ENCODE measurements around the gene TTC9B. TPM values are rescaled to one million over a fixed set of nuclear protein-coding genes. Genes with fewer than 3 reads are reported as not detected.

The TTC9B gene
- total and polyA plus RNA-seq, 2 of the 4 experiments (the other 2 are of a cell fraction): not detected

- Histone ChIP-seq H3K4me1 (ENCODE audit: control insufficient read depth, insufficient read depth, low read length) (no peaks in the 10 kb centered on the region), H3K79me1 (ENCODE audit: low read depth in 1 of 2, low read length in 2 of 2) (no peaks in the 10 kb centered on the region), H2BK20ac (ENCODE audit: low read depth, low read length) (no peak overlapping the region), H4K8ac (ENCODE audit: low read depth in 2 of 2, low read length in 2 of 2) (no peak overlapping the region), H2BK15ac (ENCODE audit: low read depth, low read length) (no peak overlapping the region), H3K56ac (ENCODE audit: extremely low read depth, insufficient read depth, low read length) (no peak overlapping the region), H3K36me3 (ENCODE audit: control insufficient read depth, insufficient read depth, low read length) (peaks cover 37% of the 10 kb centered on the region), H2BK120ac (ENCODE audit: low read depth, low read length) (no peak overlapping the region), H3K27ac (ENCODE audit: insufficient read depth, low read length) (no peak overlapping the region), H2AK5ac (ENCODE audit: low read depth, low read length) (no peak overlapping the region), H3K27me3 (ENCODE audit: control insufficient read depth, insufficient read depth, low read length) (no peaks in the 10 kb centered on the region), H3K4me3 (ENCODE audit: insufficient read depth, low read depth, low read length) (no peak overlapping the region), H3K14ac (replicated peaks; ENCODE audit: low read depth, low read length) (no peak overlapping the region), H3K4me2 (ENCODE audit: low read depth, low read length) (no peak overlapping the region), H3K4ac (ENCODE audit: low read depth, low read length) (no peak overlapping the region), H2AFZ (replicated peaks; ENCODE audit: low read length, poor library complexity) (no peak overlapping the region), H3K18ac (ENCODE audit: low read depth, low read length) (no peak overlapping the region), H2BK5ac (ENCODE audit: low read depth, low read length, poor library complexity, severe bottlenecking) (no peak overlapping the region), H3K23ac (ENCODE audit: low read depth, low read length) (no peak overlapping the region), H3K9ac (ENCODE audit: low read depth, low read length) (no peak overlapping the region), H3K9me1 (ENCODE audit: insufficient read depth, low read length) (peaks cover 4% of the 10 kb centered on the region), H4K5ac (ENCODE audit: low read depth, low read length) (no peak overlapping the region), H3K9me3 (ENCODE audit: control insufficient read depth, insufficient read depth, low read length) (no peaks in the 10 kb centered on the region), H4K20me1 (ENCODE audit: insufficient read depth, low read length) (no peaks in the 10 kb centered on the region), H4K91ac (ENCODE audit: insufficient read depth, low read depth, low read length) (no peak overlapping the region), H2AK9ac (replicated peaks; ENCODE audit: low read depth, low read length, poor library complexity) (no peak overlapping the region)
- WGBS, 2 experiments (ENCODE audit: extremely low coverage in 2 of 2, insufficient read length in 1 of 2): 100% methylated on average over 1 of the region's 16 CpGs; no CpG with 5 or more reads in 1 of the 2 experiments
- ChIA-PET CTCF (no interaction called here), POLR2A (ENCODE audit: unreplicated experiment) (no interaction called here)
- intact Hi-C loops (cut with micrococcal nuclease) (no loop called here), in situ Hi-C loops (cut with MboI; ENCODE audit: low sequenced_read_pairs) (no loop called here), dilution Hi-C loops (cut with HindIII; ENCODE audit: low sequenced_read_pairs, unreplicated experiment) (no loop called here)
- TF ChIP-seq CTCF (conservative IDR thresholded peaks at IDR 0.05; ENCODE audit: low read depth, low read length) (no peak), CEBPB (IDR thresholded peaks at IDR 0.05; ENCODE audit: low read depth, low read length) (no peak), NFE2L2 (IDR thresholded peaks at IDR 0.05; ENCODE audit: low read depth, low read length) (no peak)
- ATAC-seq (ENCODE audit: low read depth) (no peak), DNase-seq (no peak)
- BruUV-seq (replicated peaks): no TSS peak
These were observed 13.8 kb downstream of the TTC9B start for GRCh38 chr19:40204381-40204780.
